ENCODE results near the gene FNDC1.

Gene FNDC1

GRCh38 chr6:159315562-159315961 is 146.4 kb downstream of the FNDC1 start:
- no peaks in the 10 kb centered on the region for H3K9me3 ChIP-seq
- no peak for DNase-seq

GRCh38 chr6:159317430-159317829 is 148.2 kb downstream of the FNDC1 start:
- H3K4me3 ChIP-seq (ENCODE audit: low read depth, low read length): no peak overlapping the region

More at GRCh38 chr6:159315562-159315961, 146.4 kb downstream of the FNDC1 start:
- TF ChIP-seq CTCF (IDR thresholded peaks at IDR 0.05; ENCODE audit: low read depth, low read length): no peak
- no peak overlapping the region for H3K4me3 ChIP-seq (ENCODE audit: low read depth, low read length)
- no peaks in the 10 kb centered on the region for H3K4me1 ChIP-seq
- H3K36me3 ChIP-seq: no peaks in the 10 kb centered on the region
- H3K27me3 ChIP-seq: no peaks in the 10 kb centered on the region; the same call in 1 of the 2 replicates

GRCh38 chr6:159321267-159321666 is 152.1 kb downstream of the FNDC1 start:
- Histone ChIP-seq H3K9me3 (no peaks in the 10 kb centered on the region), H3K4me3 (ENCODE audit: low read depth, low read length) (no peak overlapping the region), H3K4me1 (no peaks in the 10 kb centered on the region), H3K27me3 (no peaks in the 10 kb centered on the region; the same call in 1 of the 2 replicates), H3K36me3 (no peaks in the 10 kb centered on the region)
- TF ChIP-seq CTCF (IDR thresholded peaks at IDR 0.05; ENCODE audit: low read depth, low read length): no peak
- DNase-seq: no peak

More at GRCh38 chr6:159317430-159317829, 148.2 kb downstream of the FNDC1 start:
- H3K9me3 ChIP-seq: no peaks in the 10 kb centered on the region
- H3K27me3 ChIP-seq: no peaks in the 10 kb centered on the region; the same call in 1 of the 2 replicates
- TF ChIP-seq CTCF (IDR thresholded peaks at IDR 0.05; ENCODE audit: low read depth, low read length): no peak
- H3K4me1 ChIP-seq: no peaks in the 10 kb centered on the region
- no peaks in the 10 kb centered on the region for H3K36me3 ChIP-seq
- no peak for DNase-seq

Data from BE2C (cell line).